IMR-90 (cell line): ENCODE results near the gene RING1. TPM values are rescaled to one million over a fixed set of nuclear protein-coding genes. Genes with fewer than 3 reads are reported as not detected.
A peak's percentile ranks its signal among the peaks of the same experiment; 100 is the strongest.

Experiments
- ATAC-seq: fragments of 200-7000 bp; cut with Tn5 transposase; 2 replicates; pipeline ENCODE4 v1.9.1; 2020; ENCODE audit warnings: low read depth, mild to moderate bottlenecking, moderate library complexity
- BruUV-seq: library from RNA; stranded (reverse); fragments of 400-500 nt; replicated peaks from 2 replicates; lab custom pipeline; 2021; lab: Mats Ljungman, UMichigan
- CTCF ChIA-PET: fragments of 300-600 bp; formaldehyde crosslinking; extraction: SDS; loops from one replicate; lab custom pipeline; 2021; ENCODE audit warnings: antibody characterized with exemption; lab: Yijun Ruan, JAX
- POLR2A ChIA-PET: fragments of 300-600 bp; sonication (Branson Sonifier 250); formaldehyde crosslinking; loops from one replicate; lab custom pipeline; 2022; ENCODE audit warnings: antibody characterized with exemption; ENCODE audit not compliant: unreplicated experiment; lab: Charles Lee
- DNase-seq: peaks from one replicate; pipeline ENCODE4 v3.0.0; 2013
- H2AFZ ChIP-seq: replicated peaks from 2 replicates; pipeline ENCODE3; 2013; ENCODE audit warnings: low read length, mild to moderate bottlenecking; ENCODE audit not compliant: poor library complexity
- H2AK5ac ChIP-seq: 2 replicates; pipeline ENCODE4 v1.6.1; 2013; ENCODE audit warnings: low read depth, low read length, inconsistent platforms
- H2AK9ac ChIP-seq: replicated peaks from 2 replicates; pipeline ENCODE3; 2013; ENCODE audit warnings: mild to moderate bottlenecking, low read depth, low read length, moderate library complexity; ENCODE audit not compliant: poor library complexity
- H2BK120ac ChIP-seq: 2 replicates; pipeline ENCODE4 v1.6.1; 2013; ENCODE audit warnings: low read depth, low read length, inconsistent platforms
- H2BK15ac ChIP-seq: 3 replicates; pipeline ENCODE4 v1.6.1; 2013; ENCODE audit warnings: low read depth, low read length, inconsistent platforms
- H2BK20ac ChIP-seq: 2 replicates; pipeline ENCODE4 v1.6.1; 2013; ENCODE audit warnings: low read depth, mild to moderate bottlenecking, inconsistent platforms, low read length, moderate library complexity
- H2BK5ac ChIP-seq: 2 replicates; pipeline ENCODE4 v1.6.1; 2013; ENCODE audit warnings: mild to moderate bottlenecking, low read depth, low read length, inconsistent platforms; ENCODE audit not compliant: poor library complexity, severe bottlenecking
- H3K14ac ChIP-seq: replicated peaks from 2 replicates; pipeline ENCODE4 v1.6.1; 2013; ENCODE audit warnings: low read depth, low read length, inconsistent platforms
- H3K18ac ChIP-seq: 2 replicates; pipeline ENCODE4 v1.6.1; 2013; ENCODE audit warnings: low read depth, low read length, control low read depth
- H3K23ac ChIP-seq: 2 replicates; pipeline ENCODE4 v1.6.1; 2013; ENCODE audit warnings: low read depth, low read length, inconsistent platforms
- H3K27ac ChIP-seq: 2 replicates; pipeline ENCODE4 v1.5.1; 2013; ENCODE audit warnings: mild to moderate bottlenecking, control low read depth, low read length; ENCODE audit not compliant: insufficient read depth
- H3K27me3 ChIP-seq: 2 replicates; pipeline ENCODE4 v1.6.1; 2013; ENCODE audit warnings: low read length; ENCODE audit not compliant: control insufficient read depth, insufficient read depth
- H3K36me3 ChIP-seq: 2 replicates; pipeline ENCODE4 v1.6.1; 2013; ENCODE audit warnings: low read length, mixed read lengths; ENCODE audit not compliant: control insufficient read depth, insufficient read depth
- H3K4ac ChIP-seq: 2 replicates; pipeline ENCODE4 v1.6.1; 2013; ENCODE audit warnings: low read depth, low read length, inconsistent platforms
- H3K4me1 ChIP-seq: 2 replicates; pipeline ENCODE4 v1.6.1; 2013; ENCODE audit warnings: low read length, mixed read lengths; ENCODE audit not compliant: control insufficient read depth, insufficient read depth
- H3K4me2 ChIP-seq: 2 replicates; pipeline ENCODE4 v1.6.1; 2013; ENCODE audit warnings: low read depth, mild to moderate bottlenecking, control low read depth, low read length, moderate library complexity
- H3K4me3 ChIP-seq: 2 replicates; pipeline ENCODE4 v1.5.1; 2013; ENCODE audit warnings: low read depth, mild to moderate bottlenecking, control low read depth, low read length, moderate library complexity; ENCODE audit not compliant: insufficient read depth
- H3K56ac ChIP-seq: 2 replicates; pipeline ENCODE4 v1.6.1; 2013; ENCODE audit warnings: low read length, inconsistent platforms; ENCODE audit not compliant: insufficient read depth; ENCODE audit errors: extremely low read depth
- H3K79me1 ChIP-seq, 2 experiments: 2 replicates each; pipeline ENCODE4 v1.6.1; 2013; ENCODE audit warnings: low read length in 2 of 2, inconsistent platforms in 1 of 2, low read depth in 1 of 2
- H3K9ac ChIP-seq: 2 replicates; pipeline ENCODE4 v1.6.1; 2013; ENCODE audit warnings: low read depth, low read length, control low read depth
- H3K9me1 ChIP-seq: 2 replicates; pipeline ENCODE4 v1.6.1; 2013; ENCODE audit warnings: low read length, inconsistent platforms; ENCODE audit not compliant: insufficient read depth
- H3K9me3 ChIP-seq: 2 replicates; pipeline ENCODE4 v1.6.1; 2013; ENCODE audit warnings: low read length; ENCODE audit not compliant: control insufficient read depth, insufficient read depth
- H4K20me1 ChIP-seq: 2 replicates; pipeline ENCODE4 v1.6.1; 2013; ENCODE audit warnings: low read length, inconsistent platforms; ENCODE audit not compliant: insufficient read depth
- H4K5ac ChIP-seq: 2 replicates; pipeline ENCODE4 v1.6.1; 2013; ENCODE audit warnings: mild to moderate bottlenecking, low read depth, low read length, control low read depth
- H4K8ac ChIP-seq, 2 experiments: 2 replicates each; pipeline ENCODE4 v1.6.1; 2013; ENCODE audit warnings: low read depth in 2 of 2, low read length in 2 of 2, control low read depth in 1 of 2, inconsistent platforms in 1 of 2
- H4K91ac ChIP-seq: 2 replicates; pipeline ENCODE4 v1.6.1; 2013; ENCODE audit warnings: low read depth, low read length, inconsistent platforms; ENCODE audit not compliant: insufficient read depth
- FOS ChIP-seq: fragments of 150-350 bp; IDR thresholded peaks from 2 replicates; pipeline ENCODE4 v1.6.1; 2016; ENCODE audit warnings: low read depth, low read length
- MAFK ChIP-seq: IDR thresholded peaks from 2 replicates; pipeline ENCODE4 v1.6.1; 2012; ENCODE audit warnings: low read depth, low read length, improper control_type of control experiment
- NFE2L2 ChIP-seq: fragments of 150-350 bp; IDR thresholded peaks from 2 replicates; pipeline ENCODE4 v1.6.1; 2016; ENCODE audit warnings: low read depth, mild to moderate bottlenecking, low read length
- RAD21 ChIP-seq: IDR thresholded peaks from 2 replicates; pipeline ENCODE4 v1.6.1; 2012; ENCODE audit warnings: low read length, improper control_type of control experiment
- RFX5 ChIP-seq: IDR thresholded peaks from 2 replicates; pipeline ENCODE4 v1.8.0; 2012; ENCODE audit warnings: low read depth, mild to moderate bottlenecking, low read length, moderate library complexity
- WGBS, 2 experiments: methylation state at CpG; one replicate each; pipeline versions ENCODE4 v1.1.5 to v1.1.7; 2013; ENCODE audit warnings: missing lambda C conversion rate in 2 of 2; ENCODE audit not compliant: insufficient read length in 1 of 2; ENCODE audit errors: extremely low coverage in 2 of 2; 5-methylcytosine and 5-hydroxymethylcytosine counted together
- dilution Hi-C: fragments of 300-500 bp; cut with HindIII; formaldehyde crosslinking; loops from one replicate; pipeline ENCODE4 v1.14.3; 2018; ENCODE audit warnings: low sequenced_read_pairs; ENCODE audit not compliant: unreplicated experiment
- in situ Hi-C: fragments of 300-500 bp; cut with MboI; formaldehyde crosslinking; loops from 3 replicates; pipeline ENCODE4 v1.14.3; 2019; ENCODE audit warnings: low sequenced_read_pairs, inconsistent platforms, mixed read lengths
- intact Hi-C: fragments of 100-400 bp; cut with micrococcal nuclease; formaldehyde crosslinking; loops from 2 replicates; pipeline ENCODE4 v1.10.0; 2022
- polyA plus RNA-seq, 3 experiments: library from polyadenylated mRNA; depleted of rRNA; stranded (reverse); fragments of >200 nt; gene quantifications; 2 replicates each; pipeline ENCODE4 v1.2.3, GENCODE V29; 2012; ENCODE audit warnings: low replicate concordance in 1 of 3
- total RNA-seq: library from RNA; depleted of rRNA; stranded (reverse); fragments of >200 nt; gene quantifications from 2 replicates; pipeline ENCODE4 v1.2.3, GENCODE V29; 2012
- TF ChIP-seq, protein P1 (sequence below): fragments of 150-350 bp; IDR thresholded peaks from 2 replicates; pipeline ENCODE4 v1.6.1; 2016; ENCODE audit warnings: low read depth, mild to moderate bottlenecking, low read length, moderate library complexity, borderline replicate concordance

The RING1 gene
- total and polyA plus RNA-seq, 2 of the 4 experiments (the other 2 are of a cell fraction) = 14.9 to 40.8 TPM

GRCh38 chr6:33190504-33191107, 17.7 kb upstream of the RING1 start (continued):
- TF ChIP-seq NFE2L2 (no peak), RFX5 (no peak)
- TF ChIP-seq, protein P1, sequence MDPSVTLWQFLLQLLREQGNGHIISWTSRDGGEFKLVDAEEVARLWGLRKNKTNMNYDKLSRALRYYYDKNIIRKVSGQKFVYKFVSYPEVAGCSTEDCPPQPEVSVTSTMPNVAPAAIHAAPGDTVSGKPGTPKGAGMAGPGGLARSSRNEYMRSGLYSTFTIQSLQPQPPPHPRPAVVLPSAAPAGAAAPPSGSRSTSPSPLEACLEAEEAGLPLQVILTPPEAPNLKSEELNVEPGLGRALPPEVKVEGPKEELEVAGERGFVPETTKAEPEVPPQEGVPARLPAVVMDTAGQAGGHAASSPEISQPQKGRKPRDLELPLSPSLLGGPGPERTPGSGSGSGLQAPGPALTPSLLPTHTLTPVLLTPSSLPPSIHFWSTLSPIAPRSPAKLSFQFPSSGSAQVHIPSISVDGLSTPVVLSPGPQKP = no peak

DNA sequence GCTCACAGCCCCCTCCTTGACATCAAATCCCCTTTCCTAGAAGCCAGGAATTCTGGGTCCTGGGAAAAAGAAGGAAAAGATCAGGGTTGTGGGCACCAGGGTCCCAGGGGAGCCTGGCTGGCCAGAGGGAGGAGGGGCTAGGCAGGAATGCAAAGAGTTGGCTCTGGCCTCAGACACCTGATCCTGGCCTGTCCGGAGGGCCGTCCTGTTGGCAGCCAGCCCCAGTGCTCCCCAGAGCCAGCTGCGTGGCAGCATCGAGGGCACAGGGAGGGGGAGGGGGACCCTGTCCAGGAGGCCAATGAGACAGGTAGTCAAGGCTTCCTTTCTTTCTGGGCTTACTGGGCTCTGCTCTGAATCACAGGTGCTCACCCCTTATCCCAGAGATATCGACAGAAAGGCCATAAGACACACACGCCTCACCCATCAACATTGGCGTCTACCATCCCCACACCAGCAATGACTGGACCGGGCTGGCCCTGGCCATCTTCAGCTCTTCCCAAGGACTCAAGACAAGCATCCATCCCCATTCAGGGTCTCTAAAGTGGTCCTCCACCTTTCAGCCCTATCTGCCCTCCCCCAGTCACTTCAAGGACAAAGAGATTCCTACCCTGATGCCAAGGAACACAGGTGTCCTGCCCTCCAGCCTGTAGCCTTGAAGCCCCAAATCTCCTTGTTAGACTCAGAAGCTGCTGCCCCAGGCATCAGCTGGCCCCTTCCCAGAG, 16.8 kb upstream of the RING1 start:
- H3K27ac ChIP-seq = no peak overlapping the region
- H3K9me1 ChIP-seq = peaks cover 4% of the 10 kb centered on the region
- BruUV-seq = no TSS peak
- POLR2A ChIA-PET = no interaction called here
- no peak overlapping the region for H3K56ac ChIP-seq
- no peak overlapping the region for H3K14ac ChIP-seq
- ATAC-seq (no peak), DNase-seq (no peak)
- H3K36me3 ChIP-seq = peaks cover 23% of the 10 kb centered on the region
- H3K4me3 ChIP-seq = no peak overlapping the region
- H3K18ac ChIP-seq = no peak overlapping the region
- H3K9ac ChIP-seq = no peak overlapping the region
- peaks cover 6% of the 10 kb centered on the region; the same call in 1 of the 2 replicates for H4K20me1 ChIP-seq
- intact Hi-C loops = no loop called here
- no peak overlapping the region for H2AK5ac ChIP-seq
- H2AK9ac ChIP-seq = no peak overlapping the region
- H3K4ac ChIP-seq = no peak overlapping the region
- no peak overlapping the region for H4K91ac ChIP-seq
- TF ChIP-seq MAFK (no peak), FOS (no peak), RAD21 (no peak)
- no peaks in the 10 kb centered on the region for H3K9me3 ChIP-seq
- no peak overlapping the region for H4K5ac ChIP-seq
- H3K23ac ChIP-seq = no peak overlapping the region
- CTCF ChIA-PET = no interaction called here
- dilution Hi-C loops = no loop called here
- H4K8ac ChIP-seq = no peak overlapping the region
- H2BK15ac ChIP-seq = no peak overlapping the region
- 55% methylated on average over 4 of the region's 8 CpGs; no CpG with 5 or more reads in 1 of the 2 experiments for WGBS, 2 experiments
- no peak overlapping the region for H2BK20ac ChIP-seq
- no peak overlapping the region for H3K4me2 ChIP-seq
- H2BK120ac ChIP-seq = no peak overlapping the region
- peaks cover 46% of the 10 kb centered on the region for H3K27me3 ChIP-seq
- peaks cover 2% of the 10 kb centered on the region; the same call in 1 of the 2 replicates for H3K4me1 ChIP-seq
- in situ Hi-C loops = no loop called here
- no peak overlapping the region for H2BK5ac ChIP-seq
- H3K79me1 ChIP-seq = peaks cover 2 to 16% of the 10 kb centered on the region in 2 experiments; a peak in 1 of 4 replicates
- H2AFZ ChIP-seq = peak overlapping the region; percentile 21
